Neural cell (in vitro differentiated cells): ENCODE data around the gene DNAH17. TPM values are rescaled to one million over a fixed set of nuclear protein-coding genes. Genes with fewer than 3 reads are reported as not detected.

ENCODE experiments used
- H2AFZ ChIP-seq: fragments of 200-600, 300-800 bp; sonication (generic), shearing (Covaris generic); 2 replicates; pipeline ENCODE4 v1.6.0; 2014; ENCODE audit warnings: low read depth, mild to moderate bottlenecking, antibody characterized with exemption, low read length, moderate library complexity
- H3F3A ChIP-seq: fragments of 200-600 bp; shearing (Covaris generic); 2 replicates; pipeline ENCODE4 v1.6.1; 2016; ENCODE audit warnings: mild to moderate bottlenecking, moderate library complexity, mixed read lengths, antibody characterized with exemption, low read length; ENCODE audit not compliant: insufficient read depth, poor library complexity, severe bottlenecking
- H3K27ac ChIP-seq: fragments of 200-600, 300-800 bp; sonication (generic), shearing (Covaris generic); 2 replicates; pipeline ENCODE4 v1.5.1; 2014; ENCODE audit warnings: mild to moderate bottlenecking, low read length, moderate library complexity
- H3K27me3 ChIP-seq: fragments of 300-800, 200-600 bp; sonication (generic), shearing (Covaris generic); 2 replicates; pipeline ENCODE4 v1.6.0; 2014; ENCODE audit warnings: mild to moderate bottlenecking, low read depth, low read length, moderate library complexity; ENCODE audit not compliant: insufficient read depth
- H3K36me3 ChIP-seq: fragments of 300-800, 200-600 bp; sonication (generic), shearing (Covaris generic); 2 replicates; pipeline ENCODE4 v1.5.1; 2014; ENCODE audit warnings: mild to moderate bottlenecking, antibody characterized with exemption, low read length, moderate library complexity; ENCODE audit not compliant: insufficient read depth
- H3K4me2 ChIP-seq: fragments of 300-800, 200-600 bp; sonication (generic), shearing (Covaris generic); 2 replicates; pipeline ENCODE4 v1.6.0; 2014; ENCODE audit warnings: mild to moderate bottlenecking, low read length
- H3K4me3 ChIP-seq: fragments of 300-800, 200-600 bp; sonication (generic), shearing (Covaris generic); 2 replicates; pipeline ENCODE4 v1.5.1; 2014; ENCODE audit warnings: mild to moderate bottlenecking, low read length, moderate library complexity
- H3K79me2 ChIP-seq: fragments of 200-600 bp; shearing (Covaris generic); replicated peaks from 2 replicates; pipeline ENCODE4 v1.6.0; 2014; ENCODE audit warnings: mild to moderate bottlenecking, low read length, moderate library complexity; ENCODE audit not compliant: insufficient read depth
- H3K9ac ChIP-seq: fragments of 300-800, 200-600 bp; sonication (generic), shearing (Covaris generic); 2 replicates; pipeline ENCODE4 v1.6.1; 2016; ENCODE audit warnings: mild to moderate bottlenecking, low read length, mixed read lengths
- H3K9me2 ChIP-seq: fragments of 200-600 bp; shearing (Covaris generic); 2 replicates; pipeline ENCODE4 v1.6.1; 2016; ENCODE audit warnings: mild to moderate bottlenecking, low read length, mixed read lengths; ENCODE audit not compliant: insufficient read depth
- H3K9me3 ChIP-seq: fragments of 200-600, 300-800 bp; sonication (generic), shearing (Covaris generic); 2 replicates; pipeline ENCODE4 v1.6.1; 2016; ENCODE audit warnings: mild to moderate bottlenecking, mixed run types, low read length, moderate library complexity, mixed read lengths
- H4K20me1 ChIP-seq: fragments of 200-600 bp; shearing (Covaris generic); 2 replicates; pipeline ENCODE4 v1.6.1; 2016; ENCODE audit warnings: mild to moderate bottlenecking, mixed run types; ENCODE audit not compliant: insufficient read depth
- CTCF ChIP-seq: fragments of 450-650 bp; IDR thresholded peaks from 2 replicates; pipeline ENCODE4 v1.5.1; 2014; ENCODE audit warnings: antibody characterized with exemption, mild to moderate bottlenecking, moderate library complexity; ENCODE audit not compliant: poor library complexity, severe bottlenecking
- EP300 ChIP-seq: fragments of 450-650 bp; conservative IDR thresholded peaks from 2 replicates; pipeline ENCODE4 v1.6.1; 2014; ENCODE audit warnings: antibody characterized with exemption, mild to moderate bottlenecking, moderate library complexity; ENCODE audit not compliant: poor library complexity, severe bottlenecking
- EZH2 ChIP-seq: fragments of 200-600, 300-800 bp; shearing (Covaris generic), sonication (generic); IDR thresholded peaks from 2 replicates; pipeline ENCODE4 v1.6.1; 2014; ENCODE audit warnings: antibody characterized with exemption, low read length, borderline replicate concordance, mild to moderate bottlenecking; ENCODE audit not compliant: insufficient read depth, poor library complexity, severe bottlenecking
- MXI1 ChIP-seq: fragments of 450-650 bp; conservative IDR thresholded peaks from 2 replicates; pipeline ENCODE4 v1.6.1; 2014; ENCODE audit warnings: antibody characterized with exemption, mild to moderate bottlenecking; ENCODE audit not compliant: poor library complexity, severe bottlenecking
- POLR2AphosphoS5 ChIP-seq: IDR thresholded peaks from 2 replicates; pipeline ENCODE4 v1.6.1; 2012
- SMC3 ChIP-seq: fragments of 450-650 bp; conservative IDR thresholded peaks from 2 replicates; pipeline ENCODE4 v1.6.1; 2014; ENCODE audit warnings: antibody characterized with exemption, mild to moderate bottlenecking, moderate library complexity; ENCODE audit not compliant: poor library complexity
- TAF1 ChIP-seq: IDR thresholded peaks from 2 replicates; pipeline ENCODE4 v1.6.1; 2012; ENCODE audit warnings: low read depth
- polyA plus RNA-seq: library from polyadenylated mRNA; depleted of rRNA; stranded (reverse); fragments of >200 nt; gene quantifications from 2 replicates; pipeline ENCODE4 v1.2.3, GENCODE V29; 2014

The DNAH17 gene
- polyA plus RNA-seq, 1 donor from 2014 or later: not detected

GRCh38 chr17:78426293-78426879 lies 150.8 kb downstream of the DNAH17 start:
- TF ChIP-seq CTCF: no peak
- TF ChIP-seq SMC3: no peak
- TF ChIP-seq TAF1: no peak
- TF ChIP-seq POLR2AphosphoS5: no peak
- Histone ChIP-seq H2AFZ (no peak overlapping the region), H3K27me3 (no peaks in the 10 kb centered on the region), H3K36me3 (no peaks in the 10 kb centered on the region), H4K20me1 (no peaks in the 10 kb centered on the region), H3K79me2 (no peaks in the 10 kb centered on the region), H3K9me2 (no peaks in the 10 kb centered on the region), H3K9me3 (no peaks in the 10 kb centered on the region), H3K27ac (no peak overlapping the region), H3K4me2 (no peak overlapping the region), H3F3A (no peaks in the 10 kb centered on the region), H3K4me3 (no peak overlapping the region), H3K9ac (no peak overlapping the region)

- Histone ChIP-seq H3K4me2 (no peak overlapping the region), H3K9me3 (no peaks in the 10 kb centered on the region), H2AFZ (no peak overlapping the region), H3F3A (no peaks in the 10 kb centered on the region), H3K27me3 (no peaks in the 10 kb centered on the region), H3K27ac (no peak overlapping the region), H3K9ac (no peak overlapping the region), H4K20me1 (no peaks in the 10 kb centered on the region), H3K36me3 (no peaks in the 10 kb centered on the region), H3K79me2 (no peaks in the 10 kb centered on the region), H3K9me2 (no peaks in the 10 kb centered on the region), H3K4me3 (no peak overlapping the region)
- no peak for TF ChIP-seq MXI1
- TF ChIP-seq EP300: no peak
- no peak for TF ChIP-seq POLR2AphosphoS5
- TF ChIP-seq TAF1: no peak
- no peak for TF ChIP-seq EZH2
- no peak for TF ChIP-seq SMC3
Measured at GRCh38 chr17:78425429-78425828, 151.8 kb downstream of the DNAH17 start.

- Histone ChIP-seq H3K4me3 (no peak overlapping the region), H4K20me1 (no peaks in the 10 kb centered on the region), H3K27me3 (no peaks in the 10 kb centered on the region), H2AFZ (no peak overlapping the region), H3K36me3 (no peaks in the 10 kb centered on the region), H3K9ac (no peak overlapping the region), H3K9me2 (no peaks in the 10 kb centered on the region), H3K27ac (no peak overlapping the region), H3K79me2 (no peaks in the 10 kb centered on the region), H3K9me3 (no peaks in the 10 kb centered on the region), H3F3A (no peaks in the 10 kb centered on the region), H3K4me2 (no peak overlapping the region)
- TF ChIP-seq TAF1: no peak
Measured at GRCh38 chr17:78423961-78424675, 153.1 kb downstream of the DNAH17 start.
